ENCODE results near the gene HNRNPA1. TPM values are rescaled to one million over a fixed set of nuclear protein-coding genes. Genes with fewer than 3 reads are reported as not detected.
"Not testable (repeated sequence)": the region's sequence is repeated elsewhere in the genome, so short reads cannot be mapped to it uniquely, and the experiment has no call there.

The HNRNPA1 gene
- total RNA-seq, 2 donors from 2014 or later, result 219 to 695 TPM

DNA sequence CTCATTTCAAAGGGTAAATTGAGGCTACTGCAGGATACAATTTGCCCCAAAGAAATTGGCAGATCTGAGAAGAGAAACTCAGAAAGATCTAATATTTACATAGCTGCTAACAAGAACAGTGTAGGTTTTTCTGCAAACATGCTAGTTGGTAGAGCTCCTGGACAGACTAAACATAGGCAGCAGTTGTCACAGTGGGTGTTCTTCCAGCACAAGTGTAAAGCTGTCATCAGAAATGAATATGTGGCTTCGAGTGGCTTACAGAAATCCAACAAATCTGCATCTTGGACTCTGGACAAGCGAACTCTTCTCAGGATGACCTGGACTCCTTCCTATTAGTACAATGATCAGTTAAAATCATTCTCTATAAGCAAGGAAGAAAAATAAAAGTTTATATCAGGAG lies 6.5 kb upstream of the HNRNPA1 start:
- TF ChIP-seq, protein P1, sequence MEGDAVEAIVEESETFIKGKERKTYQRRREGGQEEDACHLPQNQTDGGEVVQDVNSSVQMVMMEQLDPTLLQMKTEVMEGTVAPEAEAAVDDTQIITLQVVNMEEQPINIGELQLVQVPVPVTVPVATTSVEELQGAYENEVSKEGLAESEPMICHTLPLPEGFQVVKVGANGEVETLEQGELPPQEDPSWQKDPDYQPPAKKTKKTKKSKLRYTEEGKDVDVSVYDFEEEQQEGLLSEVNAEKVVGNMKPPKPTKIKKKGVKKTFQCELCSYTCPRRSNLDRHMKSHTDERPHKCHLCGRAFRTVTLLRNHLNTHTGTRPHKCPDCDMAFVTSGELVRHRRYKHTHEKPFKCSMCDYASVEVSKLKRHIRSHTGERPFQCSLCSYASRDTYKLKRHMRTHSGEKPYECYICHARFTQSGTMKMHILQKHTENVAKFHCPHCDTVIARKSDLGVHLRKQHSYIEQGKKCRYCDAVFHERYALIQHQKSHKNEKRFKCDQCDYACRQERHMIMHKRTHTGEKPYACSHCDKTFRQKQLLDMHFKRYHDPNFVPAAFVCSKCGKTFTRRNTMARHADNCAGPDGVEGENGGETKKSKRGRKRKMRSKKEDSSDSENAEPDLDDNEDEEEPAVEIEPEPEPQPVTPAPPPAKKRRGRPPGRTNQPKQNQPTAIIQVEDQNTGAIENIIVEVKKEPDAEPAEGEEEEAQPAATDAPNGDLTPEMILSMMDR (IDR thresholded peaks at IDR 0.05), result no peak
- no peak overlapping the region for H3K27ac ChIP-seq
- H3K27me3 ChIP-seq (replicated peaks; ENCODE audit: insufficient read depth), result no peaks in the 10 kb centered on the region
- no peaks in the 10 kb centered on the region for H3K9me3 ChIP-seq
- H3K4me1 ChIP-seq (ENCODE audit: control insufficient read depth in 1 of 2, low read depth in 2 of 2), result peaks cover 18% of the 10 kb centered on the region in 2 donors
- ATAC-seq (ENCODE audit: insufficient number of reproducible peaks, low FRiP score, low read depth) (no peak), DNase-seq (ENCODE audit: low spot score) (no peak)
- no peak overlapping the region for H3K4me3 ChIP-seq
- H3K36me3 ChIP-seq, result peaks cover 9% of the 10 kb centered on the region

GRCh38 chr12:54276368-54276767 lies 4.2 kb upstream of the HNRNPA1 start:
- TF ChIP-seq, protein P1 (IDR thresholded peaks at IDR 0.05), result no peak
- H3K4me3 ChIP-seq, result no peak overlapping the region
- ATAC-seq (ENCODE audit: insufficient number of reproducible peaks, low FRiP score, low read depth), result no peak
- H3K9me3 ChIP-seq, result no peaks in the 10 kb centered on the region
- H3K27ac ChIP-seq, result no peak overlapping the region
- peaks cover 18 to 21% of the 10 kb centered on the region in 2 donors for H3K4me1 ChIP-seq (ENCODE audit: control insufficient read depth in 1 of 2, low read depth in 2 of 2)
- no peaks in the 10 kb centered on the region for H3K27me3 ChIP-seq (replicated peaks; ENCODE audit: insufficient read depth)
- H3K36me3 ChIP-seq, result peaks cover 9% of the 10 kb centered on the region
- DNase-seq (ENCODE audit: low spot score), result no peak

- ATAC-seq (ENCODE audit: insufficient number of reproducible peaks, low FRiP score, low read depth) (no peak), DNase-seq (ENCODE audit: low spot score) (no peak)
- TF ChIP-seq, protein P1 (IDR thresholded peaks at IDR 0.05), result no peak
- Histone ChIP-seq H3K27me3 (replicated peaks; ENCODE audit: insufficient read depth) (no peaks in the 10 kb centered on the region), H3K27ac (peak overlapping the region; percentile 87 to 96), H3K4me1 (ENCODE audit: control insufficient read depth in 1 of 2, low read depth in 2 of 2) (peaks cover 31 to 36% of the 10 kb centered on the region in 2 donors), H3K36me3 (peaks cover 17% of the 10 kb centered on the region), H3K9me3 (no peaks in the 10 kb centered on the region), H3K4me3 (peak overlapping the region; percentile 85)
These were observed 2.7 kb upstream of the HNRNPA1 start for GRCh38 chr12:54277823-54278276.

- peak overlapping the region; percentile 85 for H3K4me3 ChIP-seq
- no peaks in the 10 kb centered on the region for H3K27me3 ChIP-seq (replicated peaks; ENCODE audit: insufficient read depth)
- no peaks in the 10 kb centered on the region for H3K9me3 ChIP-seq
- H3K36me3 ChIP-seq, result peaks cover 21% of the 10 kb centered on the region
- peak overlapping the region; percentile 87 to 96 for H3K27ac ChIP-seq
- DNase-seq (ENCODE audit: low spot score) (no peak), ATAC-seq (ENCODE audit: insufficient number of reproducible peaks, low FRiP score, low read depth) (no peak)
- peaks cover 45 to 50% of the 10 kb centered on the region in 2 donors for H3K4me1 ChIP-seq (ENCODE audit: control insufficient read depth in 1 of 2, low read depth in 2 of 2)
- TF ChIP-seq, protein P1 (IDR thresholded peaks at IDR 0.05), result no peak
These were observed 1.3 kb upstream of the HNRNPA1 start for GRCh38 chr12:54279227-54279631.

DNA sequence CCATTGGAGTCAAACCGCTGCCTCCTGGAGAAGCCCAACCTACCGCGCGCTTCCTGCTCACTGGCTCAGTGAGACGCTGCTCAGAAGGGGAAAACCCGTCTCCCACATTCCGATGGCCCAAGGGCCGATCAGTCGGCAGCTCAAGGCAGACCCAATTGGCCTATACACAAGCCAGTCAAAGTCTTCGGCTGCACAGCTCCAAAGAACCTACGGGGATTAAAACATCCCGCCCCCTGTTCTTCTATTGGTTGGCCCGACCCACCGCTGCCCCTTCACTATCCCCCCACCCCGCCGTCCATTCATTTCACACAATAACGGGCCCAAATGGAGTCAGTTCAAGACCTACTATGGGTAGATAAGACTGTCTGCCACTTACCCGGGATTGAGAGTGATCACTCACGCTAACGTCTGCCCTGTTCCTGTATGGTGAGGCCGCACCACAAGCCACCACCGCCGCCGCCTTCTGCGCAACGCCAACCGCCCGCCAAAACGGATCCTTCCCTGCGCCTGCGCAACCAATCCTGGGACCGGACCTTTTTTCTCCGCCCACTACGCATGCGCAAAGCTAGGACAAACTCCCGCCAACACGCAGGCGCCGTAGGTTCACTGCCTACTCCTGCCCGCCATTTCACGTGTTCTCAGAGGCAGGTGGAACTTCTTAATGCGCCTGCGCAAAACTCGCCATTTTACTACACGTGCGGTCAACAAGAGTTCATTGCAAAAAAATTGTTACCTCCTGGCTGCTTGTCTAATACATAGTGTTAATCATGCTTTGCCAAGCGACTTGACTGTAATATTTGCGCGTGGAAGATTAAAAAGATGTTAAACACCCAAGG lies 676 bp upstream of the HNRNPA1 start, which contains the start of gene CBX5:
Gene CBX5 (minus strand): TSS at position 491 of the 836 bp plus-strand sequence. CDS start 22,472 bp downstream, outside the sequence.
- no peaks in the 10 kb centered on the region for H3K27me3 ChIP-seq (replicated peaks; ENCODE audit: insufficient read depth)
- peaks cover 46 to 56% of the 10 kb centered on the region in 2 donors for H3K4me1 ChIP-seq (ENCODE audit: control insufficient read depth in 1 of 2, low read depth in 2 of 2)
- TF ChIP-seq, protein P1 (IDR thresholded peaks at IDR 0.05), result no peak

GRCh38 chr12:54281261-54281638 lies 724 bp downstream of the HNRNPA1 start:
- ATAC-seq (ENCODE audit: insufficient number of reproducible peaks, low FRiP score, low read depth); DNase-seq (ENCODE audit: low spot score); H3K27me3 ChIP-seq (replicated peaks; ENCODE audit: insufficient read depth); H3K9me3 ChIP-seq: not testable (repeated sequence)
- peaks cover 46 to 66% of the 10 kb centered on the region in 2 donors for H3K4me1 ChIP-seq (ENCODE audit: control insufficient read depth in 1 of 2, low read depth in 2 of 2)
- H3K36me3 ChIP-seq, result peaks cover 34% of the 10 kb centered on the region
- H3K4me3 ChIP-seq, result peak overlapping the region; percentile 85
- peak overlapping the region; percentile 95 to 96 for H3K27ac ChIP-seq

More for the DNA sequence above, 676 bp upstream of the HNRNPA1 start, which contains the start of gene CBX5:
- peak; percentile 88 for ATAC-seq (ENCODE audit: insufficient number of reproducible peaks, low FRiP score, low read depth)
- H3K4me3 ChIP-seq, result peak within 1 kb of the TSS; percentile 85
- peak within 1 kb of the TSS; percentile 95 to 96 for H3K27ac ChIP-seq
- peak; percentile 97 for DNase-seq (ENCODE audit: low spot score)
- H3K9me3 ChIP-seq, result no peaks in the 10 kb centered on the region
- H3K36me3 ChIP-seq, result peaks cover 23% of the 10 kb centered on the region

- Histone ChIP-seq H3K27ac (peak overlapping the region; percentile 95 to 96), H3K36me3 (peaks cover 38% of the 10 kb centered on the region), H3K4me1 (ENCODE audit: control insufficient read depth in 1 of 2, low read depth in 2 of 2) (peaks cover 46 to 69% of the 10 kb centered on the region in 2 donors), H3K4me3 (peak overlapping the region; percentile 85)
- not testable (repeated sequence) for H3K27me3 ChIP-seq (replicated peaks; ENCODE audit: insufficient read depth); H3K9me3 ChIP-seq; ATAC-seq (ENCODE audit: insufficient number of reproducible peaks, low FRiP score, low read depth); DNase-seq (ENCODE audit: low spot score)
These were observed 1.2 kb downstream of the HNRNPA1 start for GRCh38 chr12:54281694-54282093.

All from thoracic aorta (tissue), 2 donors.